Measurements from ENCODE around the gene CDHR2.

- TF ChIP-seq CTCF (IDR thresholded peaks at IDR 0.05 in 4 of 5, conservative IDR thresholded peaks at IDR 0.05 in 1 of 5), result no peak
- no peak for TF ChIP-seq POLR2A (IDR thresholded peaks at IDR 0.05)
Measured at GRCh38 chr5:176588297-176588696, 39.2 kb downstream of the CDHR2 start.

All from gastrocnemius medialis (tissue), 4 donors.